HG03175 (cell line): Measurements from ENCODE around the gene UAP1L1.

Experiments
- ATAC-seq: cut with Tn5 transposase; IDR thresholded peaks from one replicate; pipeline ENCODE4 v1.9.1; 2021; ENCODE audit warnings: mild to moderate bottlenecking, moderate library complexity; ENCODE audit not compliant: unreplicated experiment

UAP1L1 gene

GRCh38 chr9:137128158-137128861 is 51.0 kb downstream of the UAP1L1 start:
- ATAC-seq: no peak

- peak; percentile 8 for ATAC-seq
Observed at GRCh38 chr9:137128862-137129455, 51.6 kb downstream of the UAP1L1 start.

GRCh38 chr9:137129456-137130175 is 52.3 kb downstream of the UAP1L1 start:
- ATAC-seq: peak; percentile 81

- no peak for ATAC-seq
Observed at GRCh38 chr9:137130176-137130755, 52.9 kb downstream of the UAP1L1 start.
